Activated CD8-positive, alpha-beta T cell treated with anti-CD3 and anti-CD28 coated beads for 36 hours (primary cell): ENCODE results near the gene RAI1. TPM values are rescaled to one million over a fixed set of nuclear protein-coding genes. Genes with fewer than 3 reads are reported as not detected.

Source experiments
- ATAC-seq: fragments of 200-7000 bp; cut with Tn5 transposase; one replicate; pipeline ENCODE4 v1.10.0; 2021; ENCODE audit warnings: mild to moderate bottlenecking, moderate library complexity
- CTCF ChIA-PET: fragments of 350-600 bp; sonication (Branson Sonifier 250); formaldehyde crosslinking; loops from one replicate; lab custom pipeline; 2021; ENCODE audit warnings: antibody characterized with exemption; lab: Charles Lee
- POLR2A ChIA-PET: fragments of 350-600 bp; sonication (Branson Sonifier 250); formaldehyde crosslinking; loops from one replicate; lab custom pipeline; 2021; ENCODE audit warnings: antibody characterized with exemption; lab: Charles Lee
- DNase-seq: peaks from one replicate; pipeline ENCODE4 v3.0.0-alpha.2; 2020
- H3K27ac Mint-ChIP-seq: one replicate; pipeline ENCODE4 v1.8.0; 2021; ENCODE audit warnings: mild to moderate bottlenecking, mixed read lengths
- H3K27me3 Mint-ChIP-seq: one replicate; pipeline ENCODE4 v1.8.0; 2021; ENCODE audit warnings: mixed read lengths
- H3K36me3 Mint-ChIP-seq: one replicate; pipeline ENCODE4 v1.8.0; 2021; ENCODE audit warnings: low read depth, mixed read lengths
- H3K4me1 Mint-ChIP-seq: one replicate; pipeline ENCODE4 v1.8.0; 2021; ENCODE audit warnings: low read depth, mixed read lengths
- H3K4me3 Mint-ChIP-seq: one replicate; pipeline ENCODE4 v1.8.0; 2021; ENCODE audit warnings: mild to moderate bottlenecking, moderate library complexity, mixed read lengths
- H3K9me3 Mint-ChIP-seq: one replicate; pipeline ENCODE4 v1.8.0; 2021; ENCODE audit warnings: mixed read lengths
- intact Hi-C: fragments of 100-400 bp; cut with micrococcal nuclease; formaldehyde crosslinking; loops from one replicate; pipeline ENCODE4 v1.10.0; 2022
- total RNA-seq, 2 experiments: library from RNA; stranded (reverse); gene quantifications; one replicate each; pipeline ENCODE4 v1.2.3, GENCODE V29; 2021
- TF ChIP-seq, protein P1 (sequence below): fragments of 200-600 bp; IDR thresholded peaks from one replicate; pipeline ENCODE4 v1.8.0; 2022; ENCODE audit warnings: antibody characterized with exemption, mild to moderate bottlenecking

Gene RAI1
- total RNA-seq, 2 experiments from 2014 or later: 18.1 to 20.3 TPM

DNA sequence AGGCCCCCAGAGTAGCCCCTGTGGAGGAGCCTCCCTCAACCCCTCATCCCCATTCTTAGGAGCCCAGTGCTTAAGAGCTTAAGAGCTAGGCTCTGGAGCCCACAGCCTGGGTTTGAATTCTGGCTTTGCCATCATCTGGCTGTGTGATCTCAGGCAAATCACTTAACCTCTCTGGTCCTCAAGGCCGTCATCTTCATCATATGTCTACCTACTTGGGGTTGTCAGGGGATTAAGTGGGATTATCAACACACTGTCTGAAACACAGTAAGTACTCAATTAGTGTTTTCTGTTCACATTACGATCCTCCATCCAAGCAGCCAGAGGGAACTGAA, 150.7 kb downstream of the RAI1 start:
- Mint-ChIP-seq H3K27ac (peak overlapping the region; percentile 40), H3K4me1 (peaks cover 70% of the 10 kb centered on the region)

DNA sequence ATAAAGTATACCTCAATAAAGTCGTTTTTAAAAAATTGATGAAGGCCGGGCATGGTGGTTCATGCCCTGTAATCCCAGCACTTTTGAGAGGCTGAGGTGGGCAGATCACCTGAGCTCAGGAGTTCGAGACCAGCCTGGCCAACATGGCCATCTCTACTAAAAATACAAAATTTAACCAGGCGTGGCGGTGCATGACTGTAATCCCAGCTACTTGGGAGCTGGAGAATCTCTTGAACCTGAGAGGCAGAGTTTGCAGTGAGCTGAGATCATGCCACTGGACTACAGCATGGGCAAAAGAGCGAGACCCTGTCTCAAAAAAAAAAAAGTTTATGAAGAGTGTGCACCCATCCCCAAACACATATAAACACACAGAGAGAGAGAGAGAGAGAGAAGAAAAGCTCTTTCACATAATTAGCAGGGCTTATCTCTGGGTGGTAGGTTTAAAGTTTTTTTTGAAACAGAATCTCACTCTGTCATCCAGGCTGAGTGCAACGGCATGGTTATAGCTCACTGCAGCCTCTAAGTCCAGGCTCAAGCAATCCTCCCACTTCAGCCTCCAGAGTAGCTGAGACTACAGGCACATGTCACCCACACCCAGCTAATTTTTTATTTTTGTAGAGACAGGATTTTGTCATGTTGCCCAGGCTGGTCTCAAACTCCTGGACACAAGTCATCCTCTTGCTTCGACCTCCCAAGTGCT, 152.6 kb downstream of the RAI1 start:
- ATAC-seq: no peak
- Mint-ChIP-seq H3K27ac (peak overlapping the region; percentile 96), H3K4me1 (peaks cover 71% of the 10 kb centered on the region)

More for the DNA sequence above, 150.7 kb downstream of the RAI1 start:
- CTCF ChIA-PET: interaction anchor here (1.3 to 5.4 kb wide), 3 partner anchors 20 to 29 kb away, joined by 3 to 34 read pairs (median 5); no protein-coding TSS in a partner anchor
- Mint-ChIP-seq H3K4me3 (no peak overlapping the region), H3K27me3 (no peaks in the 10 kb centered on the region), H3K36me3 (peaks cover 60% of the 10 kb centered on the region), H3K9me3 (no peaks in the 10 kb centered on the region)
- no peak for ATAC-seq
- DNase-seq: no peak
- intact Hi-C loops: no loop called here
- TF ChIP-seq, protein P1, sequence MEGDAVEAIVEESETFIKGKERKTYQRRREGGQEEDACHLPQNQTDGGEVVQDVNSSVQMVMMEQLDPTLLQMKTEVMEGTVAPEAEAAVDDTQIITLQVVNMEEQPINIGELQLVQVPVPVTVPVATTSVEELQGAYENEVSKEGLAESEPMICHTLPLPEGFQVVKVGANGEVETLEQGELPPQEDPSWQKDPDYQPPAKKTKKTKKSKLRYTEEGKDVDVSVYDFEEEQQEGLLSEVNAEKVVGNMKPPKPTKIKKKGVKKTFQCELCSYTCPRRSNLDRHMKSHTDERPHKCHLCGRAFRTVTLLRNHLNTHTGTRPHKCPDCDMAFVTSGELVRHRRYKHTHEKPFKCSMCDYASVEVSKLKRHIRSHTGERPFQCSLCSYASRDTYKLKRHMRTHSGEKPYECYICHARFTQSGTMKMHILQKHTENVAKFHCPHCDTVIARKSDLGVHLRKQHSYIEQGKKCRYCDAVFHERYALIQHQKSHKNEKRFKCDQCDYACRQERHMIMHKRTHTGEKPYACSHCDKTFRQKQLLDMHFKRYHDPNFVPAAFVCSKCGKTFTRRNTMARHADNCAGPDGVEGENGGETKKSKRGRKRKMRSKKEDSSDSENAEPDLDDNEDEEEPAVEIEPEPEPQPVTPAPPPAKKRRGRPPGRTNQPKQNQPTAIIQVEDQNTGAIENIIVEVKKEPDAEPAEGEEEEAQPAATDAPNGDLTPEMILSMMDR: no peak
- POLR2A ChIA-PET: interaction anchor here (1.3 to 22.2 kb wide), 5 partner anchors 9 to 30 kb away, joined by 3 to 617 read pairs (median 8); no protein-coding TSS in a partner anchor

DNA sequence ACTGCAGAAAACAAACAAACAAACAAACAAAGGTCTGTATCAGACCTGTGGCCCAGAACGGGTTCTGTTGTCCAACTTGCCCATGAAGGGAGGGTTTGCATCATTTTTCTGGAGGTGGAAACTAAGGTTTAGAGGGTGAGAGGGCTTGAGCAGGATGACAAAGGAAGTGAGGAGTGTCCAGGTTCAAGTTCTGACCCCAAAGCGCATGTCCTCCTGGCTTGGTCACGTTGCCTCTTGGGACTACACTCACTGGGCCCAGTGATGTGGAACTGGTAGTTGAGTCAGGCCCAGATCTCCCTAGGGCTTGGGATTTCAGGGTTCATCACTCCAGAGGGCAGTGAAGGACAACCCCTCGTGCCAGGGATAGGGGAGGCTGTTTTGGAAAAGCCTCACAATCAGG, 153.7 kb downstream of the RAI1 start:
- peaks cover 72% of the 10 kb centered on the region for H3K4me1 Mint-ChIP-seq
- POLR2A ChIA-PET: interaction anchor here (0.6 to 22.2 kb wide), 7 partner anchors 12 to 531 kb away, joined by 3 to 617 read pairs (median 4); no protein-coding TSS in a partner anchor
- DNase-seq (no peak), ATAC-seq (no peak)
- H3K36me3 Mint-ChIP-seq: peaks cover 42% of the 10 kb centered on the region
- H3K27ac Mint-ChIP-seq: peak overlapping the region; percentile 96
- peak overlapping the region; percentile 92 for H3K4me3 Mint-ChIP-seq
- TF ChIP-seq, protein P1: no peak
- H3K9me3 Mint-ChIP-seq: no peaks in the 10 kb centered on the region
- intact Hi-C loops: no loop called here
- CTCF ChIA-PET: interaction anchor here (1.3 to 7.0 kb wide), 6 partner anchors 11 to 26 kb away, joined by 5 to 49 read pairs (median 13); no protein-coding TSS in a partner anchor
- H3K27me3 Mint-ChIP-seq: no peaks in the 10 kb centered on the region

More for the DNA sequence above, 152.6 kb downstream of the RAI1 start:
- peak overlapping the region; percentile 92 for H3K4me3 Mint-ChIP-seq
- intact Hi-C loops: no loop called here
- TF ChIP-seq, protein P1: no peak
- POLR2A ChIA-PET: interaction anchor here (1.0 to 22.2 kb wide), 6 partner anchors 11 to 530 kb away, joined by 4 to 617 read pairs (median 9); no protein-coding TSS in a partner anchor
- peaks cover 47% of the 10 kb centered on the region for H3K36me3 Mint-ChIP-seq
- no peak for DNase-seq
- H3K27me3 Mint-ChIP-seq: no peaks in the 10 kb centered on the region
- CTCF ChIA-PET: interaction anchor here (1.3 to 7.0 kb wide), 6 partner anchors 11 to 25 kb away, joined by 5 to 49 read pairs (median 13); no protein-coding TSS in a partner anchor
- H3K9me3 Mint-ChIP-seq: no peaks in the 10 kb centered on the region

DNA sequence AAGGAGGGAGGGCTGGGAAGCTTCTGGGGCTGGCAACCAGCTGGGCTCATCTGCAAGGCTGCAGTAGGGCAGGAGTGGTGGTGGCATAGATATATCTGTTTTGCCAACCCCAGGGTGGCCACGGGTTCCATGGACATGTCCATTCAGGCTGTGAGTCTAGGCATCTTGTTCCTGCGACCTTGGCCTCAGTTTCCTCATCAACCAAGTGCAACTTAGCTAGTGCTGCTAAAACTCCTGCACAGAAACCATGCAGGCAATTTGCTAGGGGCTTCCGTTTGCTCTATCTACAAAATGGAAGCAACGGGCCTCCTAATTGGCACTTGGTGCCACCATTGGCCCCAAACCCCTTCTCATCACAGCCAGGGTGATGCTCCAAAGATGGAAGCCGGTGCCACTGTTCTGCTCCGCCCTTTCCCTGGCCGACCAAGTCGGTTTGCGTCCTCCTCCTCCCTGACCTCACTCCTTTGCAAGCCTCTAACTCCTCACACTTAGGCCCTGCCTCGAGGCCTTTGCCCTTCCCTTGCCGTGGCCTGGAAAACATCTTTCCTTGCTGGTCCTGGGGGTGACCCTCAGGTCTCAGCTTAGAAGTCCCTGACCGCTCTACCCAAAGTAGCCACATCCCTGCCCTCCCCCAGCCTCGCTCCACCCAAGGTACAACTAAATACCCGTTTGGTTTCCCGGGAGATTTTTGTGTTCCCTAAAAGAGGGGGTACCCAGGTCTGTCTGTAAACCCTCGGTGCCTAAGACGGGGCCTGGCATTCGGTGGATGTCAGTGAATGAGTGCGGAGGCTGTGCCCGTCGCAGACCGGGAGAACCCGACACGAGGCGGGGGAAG, 154.4 kb downstream of the RAI1 start:
- Mint-ChIP-seq H3K4me1 (peaks cover 69% of the 10 kb centered on the region), H3K27me3 (no peaks in the 10 kb centered on the region), H3K36me3 (peaks cover 42% of the 10 kb centered on the region), H3K9me3 (no peaks in the 10 kb centered on the region), H3K27ac (peak overlapping the region; percentile 96), H3K4me3 (peak overlapping the region; percentile 92)
- ATAC-seq: peak; percentile 6
- TF ChIP-seq, protein P1: no peak
- ChIA-PET CTCF (interaction anchor here (0.6 to 7.0 kb wide), 11 partner anchors 9 to 105 kb away, joined by 3 to 49 read pairs (median 6); no protein-coding TSS in a partner anchor), POLR2A (interaction anchor here (0.6 to 22.2 kb wide), 16 partner anchors 12 to 153 kb away, joined by 3 to 617 read pairs (median 4); no protein-coding TSS in a partner anchor)
- intact Hi-C loops: no loop called here
- DNase-seq: peak; percentile 62
